T-cell (primary cell): ENCODE measurements around the gene RIMKLB. TPM values are rescaled to one million over a fixed set of nuclear protein-coding genes. Genes with fewer than 3 reads are reported as not detected.

Experiments
- ATAC-seq, 4 experiments: fragments of 200-7000 bp in 3 of 4; fragments of 150-1000 bp in 1 of 4; cut with Tn5 transposase; replicated peaks in 1 of 4; 1 replicate in 3 of 4; 2 replicates in 1 of 4; pipeline ENCODE4 v1.10.0; 2021; ENCODE audit warnings: moderate library complexity in 3 of 4, mild to moderate bottlenecking in 2 of 4, moderate number of reproducible peaks in 1 of 4
- CTCF ChIA-PET, 2 donors: fragments of 300-600 bp; sonication (Branson Sonifier 250); formaldehyde crosslinking; loops; one replicate each; lab custom pipeline; 2022; ENCODE audit warnings: antibody characterized with exemption in 2 of 2; lab: Charles Lee
- POLR2A ChIA-PET, 2 donors: fragments of 300-600 bp; sonication (Branson Sonifier 250); formaldehyde crosslinking; loops; one replicate each; lab custom pipeline; 2022; ENCODE audit warnings: antibody characterized with exemption in 2 of 2; lab: Charles Lee
- DNase-seq, 35 experiments: peaks; one replicate each; pipeline versions ENCODE4 v3.0.0 to v3.0.0-alpha.2; 2013 to 2023
- H3K27ac ChIP-seq: one replicate; pipeline ENCODE4 v1.5.1; 2013; ENCODE audit warnings: low read length
- H3K27me3 ChIP-seq, 2 experiments: replicated peaks in 1 of 2; 1 replicate in 1 of 2; 2 replicates in 1 of 2; pipeline versions ENCODE4 v1.6.1 to v1.7.0; 2013; ENCODE audit warnings: low read length in 1 of 2, mixed read lengths in 1 of 2; ENCODE audit not compliant: control insufficient read depth in 2 of 2, insufficient read depth in 2 of 2; ENCODE audit errors: extremely low read depth in 1 of 2
- H3K36me3 ChIP-seq, 2 donors: 1 replicate in 1 of 2; 2 replicates in 1 of 2; pipeline versions ENCODE4 v1.6.1 to v1.7.0; 2013; ENCODE audit warnings: low read length in 1 of 2; ENCODE audit not compliant: control insufficient read depth in 2 of 2, insufficient read depth in 1 of 2; ENCODE audit errors: extremely low read depth in 1 of 2
- H3K4me1 ChIP-seq, 2 experiments: 1 replicate in 1 of 2; 2 replicates in 1 of 2; pipeline versions ENCODE4 v1.6.1 to v1.7.0; 2013; ENCODE audit warnings: low read length in 2 of 2, mixed read lengths in 1 of 2; ENCODE audit not compliant: insufficient read depth in 2 of 2, control insufficient read depth in 1 of 2; ENCODE audit errors: extremely low read depth in 1 of 2
- H3K4me3 ChIP-seq, 2 donors: 1 replicate in 1 of 2; 2 replicates in 1 of 2; pipeline versions ENCODE4 v1.5.1 to v1.7.0; 2013; ENCODE audit warnings: mild to moderate bottlenecking in 2 of 2, low read length in 1 of 2, moderate library complexity in 1 of 2; ENCODE audit not compliant: control insufficient read depth in 1 of 2; ENCODE audit errors: extremely low read depth in 1 of 2
- H3K9me3 ChIP-seq: 2 replicates; pipeline ENCODE4 v1.7.0; 2013
- H3K27ac Mint-ChIP-seq, 2 donors: one replicate each; pipeline ENCODE4 v1.8.0; 2020 to 2021; ENCODE audit warnings: mild to moderate bottlenecking in 2 of 2, mixed read lengths in 2 of 2
- H3K27me3 Mint-ChIP-seq, 2 donors: one replicate each; pipeline ENCODE4 v1.8.0; 2021 to 2022; ENCODE audit warnings: mixed read lengths in 2 of 2
- H3K36me3 Mint-ChIP-seq: one replicate; pipeline ENCODE4 v1.8.0; 2021; ENCODE audit warnings: mixed read lengths
- H3K4me1 Mint-ChIP-seq, 3 donors: one replicate each; pipeline ENCODE4 v1.8.0; 2020 to 2022; ENCODE audit warnings: mixed read lengths in 3 of 3, mild to moderate bottlenecking in 1 of 3
- H3K4me3 Mint-ChIP-seq, 3 donors: one replicate each; pipeline ENCODE4 v1.8.0; 2020 to 2022; ENCODE audit warnings: mild to moderate bottlenecking in 3 of 3, mixed read lengths in 3 of 3, moderate library complexity in 3 of 3
- H3K9me3 Mint-ChIP-seq, 3 donors: one replicate each; pipeline ENCODE4 v1.8.0; 2020 to 2022; ENCODE audit warnings: mixed read lengths in 3 of 3
- WGBS: methylation state at CpG from one replicate; pipeline ENCODE4 v1.1.5; 2013; ENCODE audit warnings: missing lambda C conversion rate; ENCODE audit not compliant: insufficient coverage; 5-methylcytosine and 5-hydroxymethylcytosine counted together
- total RNA-seq, 35 experiments: library from RNA in 6 of 35; stranded (reverse) in 6 of 35; fragments of 120-200 nt in 1 of 35; gene quantifications; one replicate each; pipeline versions ENCODE4 v1.2.1 to v1.2.4 and lab custom pipeline; 2013 to 2026

RIMKLB gene
- total RNA-seq, 5 donors from 2014 or later (not counting 1 experiment from before 2014, with no cell fraction given): 14.3 to 28.0 (median 23.0) TPM

DNA sequence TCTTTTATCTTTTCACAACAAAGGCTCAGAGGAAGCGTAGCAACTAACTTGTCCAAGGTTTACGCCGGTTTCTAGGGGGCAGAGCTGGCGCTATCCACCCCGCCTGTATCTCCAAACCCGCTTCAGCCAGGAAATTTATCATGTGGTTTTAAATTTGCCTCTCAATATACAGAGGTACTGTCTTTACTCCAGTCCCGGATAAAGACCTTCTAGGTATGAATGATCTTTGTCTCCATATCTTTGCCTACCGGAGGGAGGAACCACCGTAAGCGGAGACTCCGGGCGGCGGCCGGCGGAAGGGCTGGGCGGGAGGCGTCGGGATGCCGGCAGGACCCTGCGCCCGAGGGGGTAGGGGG lies 693 bp upstream of the RIMKLB start:
- peaks cover 37 to 48% (median 39%) of the 10 kb centered on the region in 3 donors for H3K4me1 Mint-ChIP-seq
- peak in 6 of 35 experiments; percentile 5 to 56 (median 8) for DNase-seq

DNA sequence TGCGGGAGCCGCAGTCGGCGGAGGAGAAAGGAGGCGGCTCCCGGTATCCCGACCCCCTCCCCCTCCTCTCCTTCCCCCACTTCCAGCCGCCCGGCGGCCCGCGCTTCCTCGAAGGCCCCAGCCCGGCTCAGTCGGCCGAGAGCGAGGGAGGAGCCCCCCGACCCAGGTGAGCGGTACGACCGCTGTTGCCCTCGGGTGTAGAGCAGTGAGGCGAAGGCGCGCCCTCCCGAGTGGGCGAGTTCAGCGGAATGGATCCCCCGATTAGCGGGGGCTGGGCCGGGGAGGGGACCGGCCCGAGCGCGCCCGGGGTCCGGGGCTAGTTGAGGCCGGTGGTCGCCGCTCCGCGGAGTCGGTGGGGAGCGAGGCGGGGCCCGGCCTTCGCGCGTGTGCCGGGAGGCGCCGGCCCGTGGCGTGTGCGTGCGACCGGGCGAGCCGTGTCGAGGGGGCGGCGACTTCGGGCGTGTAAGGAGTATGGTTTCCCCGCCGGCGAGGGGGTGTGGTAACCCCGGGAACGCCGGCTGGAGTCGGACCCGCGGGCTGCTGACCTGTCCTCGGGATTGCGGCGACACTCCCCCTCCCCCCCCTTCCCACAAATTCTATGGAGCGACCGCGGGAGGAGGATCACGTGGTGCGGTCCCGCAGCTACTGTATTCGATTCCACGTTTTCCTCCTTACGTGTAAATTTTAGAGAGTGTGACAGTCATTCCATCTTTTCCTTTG lies 501 bp downstream of the RIMKLB start:
- Mint-ChIP-seq H3K4me1 (peaks cover 27 to 47% (median 29%) of the 10 kb centered on the region in 3 donors), H3K27ac (peak overlapping the region; percentile 83 to 85), H3K9me3 (no peaks in the 10 kb centered on the region), H3K36me3 (peaks cover 5% of the 10 kb centered on the region), H3K27me3 (peaks cover 0 to 1% of the 10 kb centered on the region in 2 donors), H3K4me3 (peak overlapping the region; percentile 80 to 91 (median 87))
- ATAC-seq (peak; percentile 48 to 61 (median 55)), DNase-seq (peak in 32 of 35 experiments; percentile 6 to 70 (median 29))
- Histone ChIP-seq H3K27ac (peak overlapping the region; percentile 56), H3K27me3 (no peaks in the 10 kb centered on the region), H3K4me3 (peak overlapping the region; percentile 74 to 90), H3K9me3 (no peaks in the 10 kb centered on the region), H3K4me1 (peaks cover 4 to 8% of the 10 kb centered on the region in 2 experiments), H3K36me3 (no peaks in the 10 kb centered on the region)
- ChIA-PET POLR2A (interaction anchor here in 1 of 2 donors (0.6 to 0.7 kb wide), 2 partner anchors 177 to 448 kb away, joined by 3 to 4 read pairs; no protein-coding TSS in a partner anchor), CTCF (interaction anchor here (0.6 to 0.9 kb wide), 2 partner anchors 154 to 1021 kb away, joined by 3 read pairs; no protein-coding TSS in a partner anchor)
- WGBS: under 1% methylated on average over 57 of the region's 85 CpGs

More for the DNA sequence above, 693 bp upstream of the RIMKLB start:
- WGBS: 0% methylated on average over 9 of the region's 21 CpGs
- peak overlapping the region; percentile 84 to 88 for H3K27ac Mint-ChIP-seq
- Histone ChIP-seq H3K4me1 (peaks cover 4 to 19% of the 10 kb centered on the region in 2 experiments), H3K27ac (peak overlapping the region; percentile 25), H3K9me3 (no peaks in the 10 kb centered on the region), H3K27me3 (no peaks in the 10 kb centered on the region), H3K36me3 (no peaks in the 10 kb centered on the region), H3K4me3 (peak overlapping the region; percentile 67 to 85)
- H3K36me3 Mint-ChIP-seq: peaks cover 5% of the 10 kb centered on the region
- ATAC-seq: peak; percentile 5 to 34 (median 10)
- H3K4me3 Mint-ChIP-seq: peak overlapping the region; percentile 87 to 93 (median 88)
- peaks cover 0 to 1% of the 10 kb centered on the region in 2 donors for H3K27me3 Mint-ChIP-seq
- no peaks in the 10 kb centered on the region for H3K9me3 Mint-ChIP-seq
- ChIA-PET CTCF (interaction anchor here in 1 of 2 donors (0.9 kb wide), 1 partner anchor 153 kb away, joined by 3 read pairs; no protein-coding TSS in a partner anchor), POLR2A (no interaction called here)

DNA sequence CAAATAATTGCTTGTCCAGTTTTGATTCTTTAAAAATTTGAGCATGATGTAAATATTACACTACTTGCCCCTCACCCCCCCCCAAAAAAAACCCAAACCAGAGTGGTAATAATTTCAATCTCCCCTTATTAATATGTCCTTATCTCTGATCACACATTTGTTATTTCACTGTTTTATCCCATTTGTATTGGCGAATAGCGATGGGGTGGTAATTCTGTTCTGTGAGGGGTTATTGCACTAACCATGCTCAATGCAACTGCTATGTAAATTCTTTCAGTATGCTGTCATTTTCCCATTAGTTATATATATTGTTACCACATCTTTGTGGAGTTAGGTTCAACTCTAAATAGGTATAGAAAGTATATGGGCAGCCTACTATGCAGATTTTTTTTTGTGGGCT lies 1.1 kb downstream of the RIMKLB start:
- POLR2A ChIA-PET: no interaction called here
- no CpG with 5 or more reads among the region's 2 CpGs for WGBS
- CTCF ChIA-PET: interaction anchor here in 1 of 2 donors (0.6 kb wide), 1 partner anchor 1022 kb away, joined by 3 read pairs; no protein-coding TSS in a partner anchor

DNA sequence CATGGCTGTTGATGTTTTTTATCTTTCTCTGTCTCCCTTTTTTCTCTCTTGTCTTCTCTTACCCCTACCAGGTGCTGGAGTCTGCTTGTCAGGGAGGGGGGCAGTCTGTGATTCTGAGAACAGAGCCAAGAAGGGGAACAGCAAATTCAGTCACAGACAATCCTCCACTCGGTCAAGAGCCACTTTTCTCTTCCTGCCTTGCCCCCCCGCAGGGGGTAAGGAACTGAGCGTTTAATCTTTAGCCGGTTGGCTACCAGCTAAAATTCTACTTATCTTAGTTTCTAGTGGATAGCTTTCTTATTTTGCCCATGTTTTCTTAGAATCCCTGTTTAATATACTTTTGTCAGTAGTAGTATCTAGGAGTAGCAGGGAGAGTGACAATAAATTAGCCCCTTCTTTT lies 1.9 kb downstream of the RIMKLB start:
- Histone ChIP-seq H3K9me3 (no peaks in the 10 kb centered on the region), H3K36me3 (no peaks in the 10 kb centered on the region), H3K27ac (no peak overlapping the region), H3K27me3 (no peaks in the 10 kb centered on the region), H3K4me3 (no peak overlapping the region), H3K4me1 (peaks cover 4 to 8% of the 10 kb centered on the region in 2 experiments)
- H3K9me3 Mint-ChIP-seq: no peaks in the 10 kb centered on the region
- ChIA-PET POLR2A (interaction anchor here in 1 of 2 donors (0.6 kb wide), 1 partner anchor 71 kb away, joined by 3 read pairs; no protein-coding TSS in a partner anchor), CTCF (no interaction called here)
- peaks cover 5% of the 10 kb centered on the region for H3K36me3 Mint-ChIP-seq
- DNase-seq: no peak
- peaks cover 27 to 47% (median 29%) of the 10 kb centered on the region in 3 donors for H3K4me1 Mint-ChIP-seq
- ATAC-seq: no peak
- H3K27me3 Mint-ChIP-seq: peaks cover 0 to 1% of the 10 kb centered on the region in 2 donors
- no CpG with 5 or more reads among the region's 4 CpGs for WGBS
- peak overlapping the region; percentile 68 to 87 (median 72) for H3K4me3 Mint-ChIP-seq
- peak overlapping the region; percentile 47 to 52 for H3K27ac Mint-ChIP-seq

More for the DNA sequence above, 1.1 kb downstream of the RIMKLB start:
- no peak for ATAC-seq
- H3K9me3 ChIP-seq: no peaks in the 10 kb centered on the region
- peaks cover 27 to 47% (median 29%) of the 10 kb centered on the region in 3 donors for H3K4me1 Mint-ChIP-seq
- H3K27me3 ChIP-seq: no peaks in the 10 kb centered on the region
- peak overlapping the region; percentile 80 to 87 (median 84) for H3K4me3 Mint-ChIP-seq
- no peaks in the 10 kb centered on the region for H3K36me3 ChIP-seq
- peaks cover 4 to 8% of the 10 kb centered on the region in 2 experiments for H3K4me1 ChIP-seq
- no peak overlapping the region for H3K27ac ChIP-seq
- peak overlapping the region; percentile 74 to 90 for H3K4me3 ChIP-seq
- peaks cover 0 to 1% of the 10 kb centered on the region in 2 donors for H3K27me3 Mint-ChIP-seq
- H3K27ac Mint-ChIP-seq: peak overlapping the region in 1 of 2 donors; percentile 30
- DNase-seq: no peak
- no peaks in the 10 kb centered on the region for H3K9me3 Mint-ChIP-seq
- peaks cover 5% of the 10 kb centered on the region for H3K36me3 Mint-ChIP-seq

DNA sequence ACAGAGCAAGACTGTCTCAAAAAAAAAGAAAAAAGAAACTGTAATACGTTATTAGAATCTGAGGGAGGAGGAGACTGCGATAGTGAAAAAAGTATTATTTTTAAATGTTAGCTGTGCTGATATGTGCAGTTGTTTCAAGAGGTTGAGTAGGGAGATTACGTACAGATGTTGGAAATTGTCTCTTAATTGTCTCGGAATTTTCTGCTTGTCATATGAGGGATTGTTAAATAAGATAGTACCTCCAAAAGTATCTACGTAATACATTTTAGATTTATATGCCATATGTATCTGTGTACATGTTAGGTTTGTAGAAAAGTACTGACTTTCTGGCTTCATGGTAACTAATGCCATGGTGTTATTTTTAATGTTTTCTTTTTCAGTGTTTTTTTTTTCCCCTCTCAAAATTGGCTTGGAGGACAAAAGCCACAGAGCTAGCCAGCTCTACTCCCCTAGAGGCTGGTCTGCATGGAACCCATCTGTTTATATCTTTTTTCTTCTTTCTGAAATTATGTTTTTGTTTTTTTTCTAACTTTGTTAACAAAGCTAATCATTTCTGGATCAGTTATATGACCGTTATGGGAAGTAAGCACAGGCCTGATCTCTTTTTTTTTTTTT lies 3.4 kb downstream of the RIMKLB start:
- peaks cover 5% of the 10 kb centered on the region for H3K36me3 Mint-ChIP-seq
- POLR2A ChIA-PET: interaction anchor here (0.6 kb wide), 2 partner anchors 333 to 620 kb away, joined by 3 to 4 read pairs; no protein-coding TSS in a partner anchor
- WGBS: 90% methylated on average over 3 of the region's 6 CpGs
- no peaks in the 10 kb centered on the region for H3K36me3 ChIP-seq
- H3K27ac ChIP-seq: no peak overlapping the region
- no peaks in the 10 kb centered on the region for H3K9me3 ChIP-seq
- H3K4me3 Mint-ChIP-seq: no peak overlapping the region
- ATAC-seq (no peak), DNase-seq (no peak)
- H3K27me3 Mint-ChIP-seq: peaks cover 0 to 1% of the 10 kb centered on the region in 2 donors
- CTCF ChIA-PET: interaction anchor here (0.6 to 1.4 kb wide), 9 partner anchors 9 to 1732 kb away, joined by 3 to 4 read pairs (median 3); no protein-coding TSS in a partner anchor
- H3K4me1 ChIP-seq: peaks cover 4 to 8% of the 10 kb centered on the region in 2 experiments
- H3K9me3 Mint-ChIP-seq: no peaks in the 10 kb centered on the region
- no peaks in the 10 kb centered on the region for H3K27me3 ChIP-seq
- H3K27ac Mint-ChIP-seq: no peak overlapping the region
- peaks cover 27 to 47% (median 29%) of the 10 kb centered on the region in 3 donors for H3K4me1 Mint-ChIP-seq
- no peak overlapping the region for H3K4me3 ChIP-seq

GRCh38 chr12:8702159-8702558 lies 4.4 kb downstream of the RIMKLB start:
- H3K27me3 Mint-ChIP-seq: peaks cover 0 to 1% of the 10 kb centered on the region in 2 donors
- no peak overlapping the region for H3K27ac Mint-ChIP-seq
- peaks cover 19 to 38% (median 23%) of the 10 kb centered on the region in 3 donors for H3K4me1 Mint-ChIP-seq
- no peak overlapping the region for H3K4me3 Mint-ChIP-seq
- H3K4me3 ChIP-seq: no peak overlapping the region
- ChIA-PET POLR2A (interaction anchor here (0.6 kb wide), 3 partner anchors 13 to 621 kb away, joined by 3 to 5 read pairs (median 4); no protein-coding TSS in a partner anchor), CTCF (interaction anchor here (0.6 to 1.4 kb wide), 5 partner anchors 20 to 1936 kb away, joined by 3 to 6 read pairs (median 4); partner anchors contain the start of gene PTMS (in 1 of the 2))
- no peaks in the 10 kb centered on the region for H3K36me3 ChIP-seq
- peaks cover 1 to 8% of the 10 kb centered on the region in 2 experiments for H3K4me1 ChIP-seq
- ATAC-seq (no peak), DNase-seq (no peak)
- peaks cover 9% of the 10 kb centered on the region for H3K36me3 Mint-ChIP-seq
- no CpG with 5 or more reads among the region's 4 CpGs for WGBS
- H3K27ac ChIP-seq: no peak overlapping the region
- H3K9me3 ChIP-seq: no peaks in the 10 kb centered on the region
- no peaks in the 10 kb centered on the region for H3K9me3 Mint-ChIP-seq
- H3K27me3 ChIP-seq: no peaks in the 10 kb centered on the region
